Lower lobe of right lung (tissue), 2 donors: ENCODE data around the gene KL. TPM values are rescaled to one million over a fixed set of nuclear protein-coding genes. Genes with fewer than 3 reads are reported as not detected.

ENCODE experiments used
- ATAC-seq, 2 donors: fragments of 200-7000 bp; cut with Tn5 transposase; one replicate each; pipeline ENCODE4 v1.9.1; 2020 to 2022; ENCODE audit warnings: mild to moderate bottlenecking in 2 of 2, moderate library complexity in 2 of 2
- DNase-seq: peaks from one replicate; pipeline ENCODE4 v3.0.0-alpha.2; 2020
- H3K27ac ChIP-seq: fragments of 200-600 bp; one replicate; pipeline ENCODE4 v1.8.0; 2022
- H3K27me3 ChIP-seq: fragments of 200-600 bp; one replicate; pipeline ENCODE4 v1.8.0; 2022; ENCODE audit warnings: low read depth
- H3K36me3 ChIP-seq: fragments of 200-600 bp; one replicate; pipeline ENCODE4 v1.8.0; 2022; ENCODE audit warnings: mild to moderate bottlenecking
- H3K4me1 ChIP-seq: fragments of 200-600 bp; one replicate; pipeline ENCODE4 v1.8.0; 2022
- H3K4me3 ChIP-seq: fragments of 200-600 bp; one replicate; pipeline ENCODE4 v1.8.0; 2022; ENCODE audit warnings: mild to moderate bottlenecking
- H3K9me3 ChIP-seq: fragments of 200-600 bp; one replicate; pipeline ENCODE4 v1.8.0; 2022
- intact Hi-C: fragments of 100-400 bp; cut with DNase I; formaldehyde crosslinking; loops from one replicate; pipeline ENCODE4 v1.11.0; 2022
- total RNA-seq: library from RNA; stranded (reverse); fragmentation: NEBNext Ultra II Directional; extraction: Animal tissue kit (Norgen Biotek cat#: 25700); gene quantifications from one replicate; pipeline ENCODE4 v1.2.1, GENCODE V29; 2021
- TF ChIP-seq, protein P1 (sequence below): fragments of 200-600 bp; IDR thresholded peaks from one replicate; pipeline ENCODE4 v1.8.0; 2022; ENCODE audit warnings: antibody characterized with exemption, mild to moderate bottlenecking
- donor health status: DM: no; HTN: yes; CAD: no; lungs with severe emphysema.

The KL gene
- total RNA-seq, 1 donor from 2014 or later, result 14.7 TPM

GRCh38 chr13:33100886-33101285, 84.7 kb downstream of the KL start:
- Histone ChIP-seq H3K27me3 (no peaks in the 10 kb centered on the region), H3K9me3 (peaks cover 8% of the 10 kb centered on the region), H3K27ac (no peak overlapping the region), H3K4me1 (peaks cover 5% of the 10 kb centered on the region), H3K4me3 (no peak overlapping the region), H3K36me3 (peaks cover 17% of the 10 kb centered on the region)
- DNase-seq (no peak), ATAC-seq (no peak)
- TF ChIP-seq, protein P1, sequence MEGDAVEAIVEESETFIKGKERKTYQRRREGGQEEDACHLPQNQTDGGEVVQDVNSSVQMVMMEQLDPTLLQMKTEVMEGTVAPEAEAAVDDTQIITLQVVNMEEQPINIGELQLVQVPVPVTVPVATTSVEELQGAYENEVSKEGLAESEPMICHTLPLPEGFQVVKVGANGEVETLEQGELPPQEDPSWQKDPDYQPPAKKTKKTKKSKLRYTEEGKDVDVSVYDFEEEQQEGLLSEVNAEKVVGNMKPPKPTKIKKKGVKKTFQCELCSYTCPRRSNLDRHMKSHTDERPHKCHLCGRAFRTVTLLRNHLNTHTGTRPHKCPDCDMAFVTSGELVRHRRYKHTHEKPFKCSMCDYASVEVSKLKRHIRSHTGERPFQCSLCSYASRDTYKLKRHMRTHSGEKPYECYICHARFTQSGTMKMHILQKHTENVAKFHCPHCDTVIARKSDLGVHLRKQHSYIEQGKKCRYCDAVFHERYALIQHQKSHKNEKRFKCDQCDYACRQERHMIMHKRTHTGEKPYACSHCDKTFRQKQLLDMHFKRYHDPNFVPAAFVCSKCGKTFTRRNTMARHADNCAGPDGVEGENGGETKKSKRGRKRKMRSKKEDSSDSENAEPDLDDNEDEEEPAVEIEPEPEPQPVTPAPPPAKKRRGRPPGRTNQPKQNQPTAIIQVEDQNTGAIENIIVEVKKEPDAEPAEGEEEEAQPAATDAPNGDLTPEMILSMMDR, result no peak
- intact Hi-C loops, result no loop called here

GRCh38 chr13:33101835-33102234, 85.6 kb downstream of the KL start:
- TF ChIP-seq, protein P1, result no peak
- Histone ChIP-seq H3K36me3 (peaks cover 26% of the 10 kb centered on the region), H3K4me3 (no peak overlapping the region), H3K9me3 (peaks cover 8% of the 10 kb centered on the region), H3K27me3 (no peaks in the 10 kb centered on the region), H3K4me1 (peaks cover 5% of the 10 kb centered on the region), H3K27ac (no peak overlapping the region)
- no peak for DNase-seq
- intact Hi-C loops, result no loop called here
- no peak for ATAC-seq

DNA sequence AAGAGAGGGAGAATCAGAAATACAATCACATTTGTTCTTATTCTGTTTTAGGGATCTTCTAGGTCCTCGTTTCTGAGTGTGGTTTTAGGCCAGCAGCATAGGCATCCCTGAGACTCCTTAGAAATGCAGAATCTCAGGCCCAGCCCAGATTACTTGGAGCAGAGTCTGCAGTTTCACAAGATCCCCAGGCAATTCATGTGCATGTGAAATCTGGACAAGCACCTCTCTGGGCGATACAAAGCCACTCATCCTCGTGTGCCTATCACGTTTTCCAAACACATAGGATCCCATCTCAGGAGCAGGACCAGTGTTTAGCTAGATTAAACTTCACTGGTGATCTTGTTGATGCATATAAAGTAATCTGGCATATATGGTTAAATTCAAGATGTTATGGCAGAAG, 87.2 kb downstream of the KL start:
- Histone ChIP-seq H3K27me3 (no peaks in the 10 kb centered on the region), H3K36me3 (peaks cover 42% of the 10 kb centered on the region), H3K27ac (no peak overlapping the region), H3K4me1 (peaks cover 6% of the 10 kb centered on the region), H3K4me3 (no peak overlapping the region), H3K9me3 (no peaks in the 10 kb centered on the region)
- intact Hi-C loops, result no loop called here
- no peak for ATAC-seq
- TF ChIP-seq, protein P1, result no peak
- DNase-seq, result no peak

- intact Hi-C loops, result no loop called here
- TF ChIP-seq, protein P1, result no peak
- Histone ChIP-seq H3K36me3 (peaks cover 63% of the 10 kb centered on the region), H3K27ac (peak overlapping the region; percentile 19), H3K4me1 (peaks cover 27% of the 10 kb centered on the region), H3K27me3 (no peaks in the 10 kb centered on the region), H3K4me3 (no peak overlapping the region), H3K9me3 (no peaks in the 10 kb centered on the region)
- ATAC-seq, result peak; percentile 58 to 61
- DNase-seq, result no peak
Measured at GRCh38 chr13:33105387-33106005, 89.3 kb downstream of the KL start.

- intact Hi-C loops, result no loop called here
- Histone ChIP-seq H3K27ac (no peak overlapping the region), H3K4me1 (peaks cover 40% of the 10 kb centered on the region), H3K9me3 (no peaks in the 10 kb centered on the region), H3K4me3 (no peak overlapping the region), H3K36me3 (peaks cover 69% of the 10 kb centered on the region), H3K27me3 (no peaks in the 10 kb centered on the region)
- ATAC-seq (no peak), DNase-seq (no peak)
- TF ChIP-seq, protein P1, result no peak
Measured at GRCh38 chr13:33106656-33107360, 90.6 kb downstream of the KL start.
